Mesodermal cell (in vitro differentiated cells): Measurements from ENCODE around the gene SDHA.
"Not testable (repeated sequence)": the region's sequence is repeated elsewhere in the genome, so short reads cannot be mapped to it uniquely, and the experiment has no call there.

Experiments used
- H3K27ac ChIP-seq: 2 replicates; pipeline ENCODE4 v1.7.0; 2013; ENCODE audit warnings: mild to moderate bottlenecking, low read depth, low read length, moderate library complexity; ENCODE audit not compliant: severe bottlenecking
- H3K36me3 ChIP-seq: 2 replicates; pipeline ENCODE4 v1.7.1; 2013; ENCODE audit warnings: mild to moderate bottlenecking, low read length, moderate library complexity; ENCODE audit not compliant: control insufficient read depth, insufficient read depth
- H3K4me1 ChIP-seq: one replicate; pipeline ENCODE4 v1.7.1; 2013; ENCODE audit warnings: mild to moderate bottlenecking, low read length; ENCODE audit not compliant: insufficient read depth, control insufficient read depth, poor library complexity, severe bottlenecking
- H3K4me3 ChIP-seq: 2 replicates; pipeline ENCODE4 v1.7.0; 2013; ENCODE audit warnings: low read length, control low read depth, mild to moderate bottlenecking; ENCODE audit not compliant: insufficient read depth, poor library complexity, severe bottlenecking; ENCODE audit errors: extremely low read depth
- H3K9me3 ChIP-seq: 2 replicates; pipeline ENCODE4 v1.7.1; 2013; ENCODE audit warnings: mild to moderate bottlenecking, low read length, moderate library complexity; ENCODE audit not compliant: control insufficient read depth
- WGBS, 2 experiments: methylation state at CpG; one replicate each; pipeline ENCODE4 v1.1.5; 2013; ENCODE audit warnings: missing lambda C conversion rate in 2 of 2; ENCODE audit not compliant: insufficient coverage in 2 of 2; 5-methylcytosine and 5-hydroxymethylcytosine counted together

Gene SDHA

GRCh38 chr5:264338-264737 lies 46.2 kb downstream of the SDHA start:
- no peak overlapping the region for H3K27ac ChIP-seq
- H3K4me1 ChIP-seq, result peaks cover 6% of the 10 kb centered on the region
- no peak overlapping the region for H3K4me3 ChIP-seq
- H3K36me3 ChIP-seq, result peaks cover 7% of the 10 kb centered on the region
- no peaks in the 10 kb centered on the region for H3K9me3 ChIP-seq
- WGBS, 2 experiments, result 72 to 80% methylated on average over 5 to 7 of the region's 10 CpGs

GRCh38 chr5:266311-267026 lies 48.3 kb downstream of the SDHA start:
- not testable (repeated sequence) for H3K36me3 ChIP-seq, H3K9me3 ChIP-seq

GRCh38 chr5:267716-268115 lies 49.6 kb downstream of the SDHA start:
- Histone ChIP-seq H3K27ac (no peak overlapping the region), H3K4me3 (no peak overlapping the region), H3K4me1 (peaks cover 6% of the 10 kb centered on the region), H3K36me3 (peaks cover 7% of the 10 kb centered on the region), H3K9me3 (no peaks in the 10 kb centered on the region)
- no CpG with 5 or more reads among the region's 1 CpG for WGBS, 2 experiments

More at GRCh38 chr5:266311-267026, 48.3 kb downstream of the SDHA start:
- H3K27ac ChIP-seq, H3K4me1 ChIP-seq, H3K4me3 ChIP-seq: not testable (repeated sequence)
- WGBS, 2 experiments, result 77 to 80% methylated on average over 18 to 19 of the region's 19 CpGs

GRCh38 chr5:270340-270739 lies 52.2 kb downstream of the SDHA start:
- no peaks in the 10 kb centered on the region for H3K4me1 ChIP-seq
- no peaks in the 10 kb centered on the region for H3K9me3 ChIP-seq
- H3K27ac ChIP-seq, result no peak overlapping the region
- H3K4me3 ChIP-seq, result no peak overlapping the region
- 90 to 91% methylated on average over 14 to 16 of the region's 17 CpGs for WGBS, 2 experiments
- peaks cover 20% of the 10 kb centered on the region for H3K36me3 ChIP-seq

- WGBS, 2 experiments, result 0 to 2% methylated on average over 3 to 9 of the region's 41 CpGs
- peak overlapping the region; percentile 68 for H3K4me3 ChIP-seq
- peaks cover 30% of the 10 kb centered on the region for H3K36me3 ChIP-seq
- H3K9me3 ChIP-seq, H3K4me1 ChIP-seq: not testable (repeated sequence)
- H3K27ac ChIP-seq, result peak overlapping the region; percentile 57
Observed at GRCh38 chr5:271828-272167, 53.7 kb downstream of the SDHA start.

GRCh38 chr5:273091-273490 lies 55.0 kb downstream of the SDHA start:
- H3K27ac ChIP-seq, H3K9me3 ChIP-seq, H3K4me1 ChIP-seq: not testable (repeated sequence)
- peak overlapping the region; percentile 2 for H3K4me3 ChIP-seq
- peaks cover 37% of the 10 kb centered on the region for H3K36me3 ChIP-seq
- WGBS, 2 experiments, result 97 to 100% methylated on average over 3 of the region's 9 CpGs

- H3K9me3 ChIP-seq, H3K4me3 ChIP-seq, H3K4me1 ChIP-seq, H3K27ac ChIP-seq: not testable (repeated sequence)
- H3K36me3 ChIP-seq, result peaks cover 40% of the 10 kb centered on the region
- WGBS, 2 experiments, result no CpG with 5 or more reads among the region's 7 CpGs
Observed at GRCh38 chr5:273491-273890, 55.4 kb downstream of the SDHA start.

- H3K4me1 ChIP-seq, H3K9me3 ChIP-seq, H3K4me3 ChIP-seq, H3K27ac ChIP-seq: not testable (repeated sequence)
- WGBS, 2 experiments, result 100% methylated on average over 2 of the region's 7 CpGs; no CpG with 5 or more reads in 1 of the 2 experiments
- H3K36me3 ChIP-seq, result peaks cover 41% of the 10 kb centered on the region
Observed at GRCh38 chr5:274346-274745, 56.2 kb downstream of the SDHA start.

- no peak overlapping the region for H3K27ac ChIP-seq
Observed at GRCh38 chr5:278646-279045, 60.5 kb downstream of the SDHA start.

GRCh38 chr5:279051-279665 lies 61.0 kb downstream of the SDHA start:
- WGBS, 2 experiments, result 84 to 87% methylated on average over 10 to 12 of the region's 14 CpGs
- H3K36me3 ChIP-seq, result peaks cover 58% of the 10 kb centered on the region
- H3K27ac ChIP-seq, H3K4me3 ChIP-seq, H3K9me3 ChIP-seq, H3K4me1 ChIP-seq: not testable (repeated sequence)

More at GRCh38 chr5:278646-279045, 60.5 kb downstream of the SDHA start:
- 83 to 96% methylated on average over 1 to 8 of the region's 9 CpGs for WGBS, 2 experiments
- peaks cover 63% of the 10 kb centered on the region for H3K36me3 ChIP-seq
- H3K4me1 ChIP-seq, result no peaks in the 10 kb centered on the region
- no peak overlapping the region for H3K4me3 ChIP-seq
- H3K9me3 ChIP-seq, result no peaks in the 10 kb centered on the region

GRCh38 chr5:285991-286557 lies 68.0 kb downstream of the SDHA start:
- Histone ChIP-seq H3K9me3 (no peaks in the 10 kb centered on the region), H3K4me3 (no peak overlapping the region), H3K4me1 (no peaks in the 10 kb centered on the region), H3K27ac (no peak overlapping the region), H3K36me3 (peaks cover 49% of the 10 kb centered on the region)
- 96 to 97% methylated on average over 12 to 14 of the region's 14 CpGs for WGBS, 2 experiments
